Liver (tissue), 3 donors: ENCODE measurements around the gene MYMK.

Experiments used
- NR2F2 ChIP-seq: IDR thresholded peaks from 2 replicates; pipeline ENCODE4 v1.6.1; 2016; ENCODE audit warnings: antibody characterized with exemption
- RAD21 ChIP-seq, 2 donors: IDR thresholded peaks; 2 replicates each; pipeline ENCODE4 v1.6.1; 2016; ENCODE audit warnings: antibody characterized with exemption in 2 of 2, mild to moderate bottlenecking in 2 of 2
- TAF1 ChIP-seq: conservative IDR thresholded peaks from 2 replicates; pipeline ENCODE4 v1.6.1; 2016; ENCODE audit warnings: antibody characterized with exemption, mild to moderate bottlenecking
- TF ChIP-seq, protein P1 (sequence below): fragments of 150-350 bp; IDR thresholded peaks from 2 replicates; pipeline ENCODE4 v1.5.1; 2017; ENCODE audit warnings: improper control_type of control experiment, low read depth, low read length; ENCODE audit not compliant: missing input control
- TF ChIP-seq, protein P2 (sequence below): IDR thresholded peaks from 2 replicates; pipeline ENCODE4 v1.6.1; 2016; ENCODE audit warnings: antibody characterized with exemption
- TF ChIP-seq, protein P3 (sequence below): IDR thresholded peaks from 2 replicates; pipeline ENCODE4 v1.6.1; 2016; ENCODE audit warnings: antibody characterized with exemption
- donor health status: healthy.
- donor health status: healthy.

DNA sequence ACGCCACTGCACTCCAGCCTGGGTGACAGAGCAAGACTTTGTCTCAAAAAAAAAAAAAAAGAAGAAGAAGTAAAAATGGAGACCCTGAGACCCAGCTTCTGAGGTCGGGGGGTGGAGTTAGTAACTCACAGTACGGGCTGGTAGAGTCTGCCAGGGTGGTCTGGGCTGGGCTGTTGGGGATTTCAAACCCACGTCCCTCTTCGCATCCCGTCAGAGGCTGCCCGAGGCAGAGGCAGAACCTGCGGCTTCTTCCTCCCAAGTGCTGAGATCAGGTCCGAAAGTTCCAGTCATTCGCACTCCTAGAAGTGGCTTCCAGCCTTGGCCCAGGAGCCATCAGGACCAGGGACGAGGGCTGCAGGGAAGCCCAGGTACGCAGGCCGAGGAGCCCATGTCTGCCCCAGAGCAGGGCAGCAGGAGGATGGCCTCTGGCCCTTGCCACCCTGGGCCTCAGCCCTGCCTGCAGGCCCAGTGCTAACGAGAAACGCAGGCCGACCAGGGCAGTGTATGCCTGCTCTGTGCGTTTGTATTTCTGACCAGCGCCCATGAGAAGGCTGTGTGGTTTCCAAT lies 36.0 kb downstream of the MYMK start:
- TF ChIP-seq, protein P1, sequence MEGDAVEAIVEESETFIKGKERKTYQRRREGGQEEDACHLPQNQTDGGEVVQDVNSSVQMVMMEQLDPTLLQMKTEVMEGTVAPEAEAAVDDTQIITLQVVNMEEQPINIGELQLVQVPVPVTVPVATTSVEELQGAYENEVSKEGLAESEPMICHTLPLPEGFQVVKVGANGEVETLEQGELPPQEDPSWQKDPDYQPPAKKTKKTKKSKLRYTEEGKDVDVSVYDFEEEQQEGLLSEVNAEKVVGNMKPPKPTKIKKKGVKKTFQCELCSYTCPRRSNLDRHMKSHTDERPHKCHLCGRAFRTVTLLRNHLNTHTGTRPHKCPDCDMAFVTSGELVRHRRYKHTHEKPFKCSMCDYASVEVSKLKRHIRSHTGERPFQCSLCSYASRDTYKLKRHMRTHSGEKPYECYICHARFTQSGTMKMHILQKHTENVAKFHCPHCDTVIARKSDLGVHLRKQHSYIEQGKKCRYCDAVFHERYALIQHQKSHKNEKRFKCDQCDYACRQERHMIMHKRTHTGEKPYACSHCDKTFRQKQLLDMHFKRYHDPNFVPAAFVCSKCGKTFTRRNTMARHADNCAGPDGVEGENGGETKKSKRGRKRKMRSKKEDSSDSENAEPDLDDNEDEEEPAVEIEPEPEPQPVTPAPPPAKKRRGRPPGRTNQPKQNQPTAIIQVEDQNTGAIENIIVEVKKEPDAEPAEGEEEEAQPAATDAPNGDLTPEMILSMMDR = no peak
- no peak for TF ChIP-seq NR2F2
- TF ChIP-seq TAF1 = no peak
- no peak for TF ChIP-seq RAD21 (IDR thresholded peaks at IDR 0.05)
- TF ChIP-seq, protein P2, sequence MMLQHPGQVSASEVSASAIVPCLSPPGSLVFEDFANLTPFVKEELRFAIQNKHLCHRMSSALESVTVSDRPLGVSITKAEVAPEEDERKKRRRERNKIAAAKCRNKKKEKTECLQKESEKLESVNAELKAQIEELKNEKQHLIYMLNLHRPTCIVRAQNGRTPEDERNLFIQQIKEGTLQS = no peak
- TF ChIP-seq, protein P3, sequence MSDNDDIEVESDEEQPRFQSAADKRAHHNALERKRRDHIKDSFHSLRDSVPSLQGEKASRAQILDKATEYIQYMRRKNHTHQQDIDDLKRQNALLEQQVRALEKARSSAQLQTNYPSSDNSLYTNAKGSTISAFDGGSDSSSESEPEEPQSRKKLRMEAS = no peak
